ENCODE results near the gene PCDH10. TPM values are rescaled to one million over a fixed set of nuclear protein-coding genes. Genes with fewer than 3 reads are reported as not detected.

Gene PCDH10
- under 1 TPM in 1 of 2 donors, not detected in 1; 0.69 TPM for total RNA-seq

GRCh38 chr4:133148690-133149363, at the start of gene PCDH10:
PCDH10 (plus strand) TSS chr4:133149294; CDS start chr4:133150141, 847 bp downstream.

Data from melanocyte of skin (primary cell).